HG02885 (cell line): ENCODE data around the gene FRAT1.
"Not testable (repeated sequence)": the region's sequence is repeated elsewhere in the genome, so short reads cannot be mapped to it uniquely, and the experiment has no call there.

ENCODE experiments used
- ATAC-seq: cut with Tn5 transposase; IDR thresholded peaks from one replicate; pipeline ENCODE4 v1.9.1; 2021; ENCODE audit warnings: mild to moderate bottlenecking; ENCODE audit not compliant: unreplicated experiment, poor library complexity

The FRAT1 gene, protein sequence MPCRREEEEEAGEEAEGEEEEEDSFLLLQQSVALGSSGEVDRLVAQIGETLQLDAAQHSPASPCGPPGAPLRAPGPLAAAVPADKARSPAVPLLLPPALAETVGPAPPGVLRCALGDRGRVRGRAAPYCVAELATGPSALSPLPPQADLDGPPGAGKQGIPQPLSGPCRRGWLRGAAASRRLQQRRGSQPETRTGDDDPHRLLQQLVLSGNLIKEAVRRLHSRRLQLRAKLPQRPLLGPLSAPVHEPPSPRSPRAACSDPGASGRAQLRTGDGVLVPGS

GRCh38 chr10:97318772-97319651 is at the start of gene FRAT1:
Gene FRAT1 (plus strand): TSS chr10:97319271. CDS start chr10:97319454, 183 bp downstream.
- ATAC-seq = peak; percentile 79

GRCh38 chr10:97270523-97271154 is 48.4 kb upstream of the FRAT1 start:
- ATAC-seq = no peak

GRCh38 chr10:97273700-97274099 is 45.4 kb upstream of the FRAT1 start:
- ATAC-seq = no peak

GRCh38 chr10:97274828-97275227 is 44.2 kb upstream of the FRAT1 start:
- ATAC-seq = no peak

DNA sequence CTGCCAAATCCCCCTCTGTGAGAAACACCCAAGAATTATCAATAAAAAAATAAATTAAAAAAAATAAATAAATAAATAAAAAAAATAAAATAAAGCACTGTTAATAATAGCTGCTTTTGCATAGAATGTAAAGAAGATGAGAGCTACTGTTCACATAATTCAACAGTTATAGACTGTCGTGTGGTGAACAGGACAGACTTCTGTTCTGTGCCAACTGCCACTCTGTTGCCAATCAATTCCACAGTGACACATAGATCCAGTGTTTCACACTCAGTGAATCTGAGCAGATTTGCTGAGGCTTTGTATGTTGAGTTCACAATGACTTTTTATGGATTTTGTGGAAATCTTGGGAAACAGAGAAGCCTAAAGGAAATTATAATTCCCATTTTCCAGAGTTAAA is 41.5 kb upstream of the FRAT1 start:
- ATAC-seq = no peak

GRCh38 chr10:97278491-97278989 is 40.5 kb upstream of the FRAT1 start:
- ATAC-seq = no peak

GRCh38 chr10:97279121-97279815 is 39.8 kb upstream of the FRAT1 start:
- ATAC-seq = no peak

- no peak for ATAC-seq
These were observed 38.3 kb upstream of the FRAT1 start for GRCh38 chr10:97280783-97281182.

- not testable (repeated sequence) for ATAC-seq
These were observed 29.0 kb upstream of the FRAT1 start for GRCh38 chr10:97290076-97290475.

DNA sequence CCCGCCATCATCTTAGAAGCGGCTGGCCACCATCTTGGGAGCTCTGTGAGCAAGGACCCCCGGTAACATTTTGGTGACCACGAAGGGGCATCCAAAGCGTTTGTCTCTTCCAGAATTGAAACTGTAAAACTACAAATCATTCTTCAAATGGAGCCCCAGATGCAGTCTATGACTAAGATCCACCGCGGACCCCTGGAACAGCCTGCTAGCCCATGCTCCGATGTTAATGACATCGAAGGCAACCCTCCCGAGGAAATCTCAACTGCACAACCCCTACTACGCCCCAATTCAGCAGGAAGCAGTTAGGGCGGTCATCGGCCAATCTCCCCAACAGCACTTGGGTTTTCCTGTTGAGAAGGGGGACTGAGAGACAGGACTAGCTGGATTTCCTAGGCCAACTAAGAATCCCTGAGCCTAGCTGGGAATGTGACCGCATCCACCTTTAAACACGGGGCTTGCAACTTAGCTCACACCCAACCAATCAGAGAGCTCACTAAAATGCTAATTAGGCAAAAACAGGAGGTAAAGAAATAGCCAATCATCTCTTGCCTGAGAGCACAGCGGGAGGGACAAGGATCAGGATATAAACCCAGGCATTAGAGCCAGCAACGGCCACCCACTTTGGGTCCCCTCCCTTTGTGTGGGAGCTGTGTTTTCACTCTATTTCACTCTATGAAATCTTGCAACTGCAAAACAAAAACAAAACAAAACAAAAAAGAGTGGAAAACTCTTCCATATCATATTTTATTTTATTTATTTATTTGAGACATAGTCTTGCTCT is 28.3 kb upstream of the FRAT1 start:
- ATAC-seq = not testable (repeated sequence)

DNA sequence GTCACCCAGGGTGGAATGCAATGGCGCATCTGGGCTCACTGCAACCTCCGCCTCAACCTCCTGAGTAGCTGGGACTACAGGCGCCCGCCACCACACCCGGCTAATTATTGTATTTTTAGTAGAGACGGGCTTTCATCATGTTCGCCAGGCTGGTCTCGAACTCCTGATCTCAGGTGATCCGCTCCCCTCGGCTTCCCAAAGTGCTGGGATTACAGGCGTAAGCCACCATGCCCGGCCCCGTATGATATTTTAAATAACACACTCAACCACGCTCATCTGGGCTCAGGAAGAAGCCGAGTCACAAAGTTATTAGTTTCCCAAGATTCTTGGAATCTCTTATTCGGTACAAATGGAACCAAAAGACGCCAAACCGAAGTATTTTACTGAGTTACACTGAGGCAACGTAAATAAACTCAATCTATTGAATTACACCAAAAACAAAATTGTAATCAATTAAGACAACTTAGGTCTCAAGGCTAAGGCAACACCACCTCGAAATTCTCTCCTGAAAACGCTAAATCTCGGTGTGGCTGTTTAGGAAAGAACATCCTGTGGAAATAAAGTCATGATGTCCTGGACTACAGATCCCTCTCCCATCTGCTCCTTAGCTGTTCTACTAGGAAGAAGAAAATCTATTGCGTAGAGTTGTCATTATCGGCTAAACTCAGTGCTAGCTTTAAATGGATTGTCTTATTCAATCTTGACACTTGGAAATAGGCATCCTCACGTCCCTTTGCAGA is 27.5 kb upstream of the FRAT1 start:
- no peak for ATAC-seq

DNA sequence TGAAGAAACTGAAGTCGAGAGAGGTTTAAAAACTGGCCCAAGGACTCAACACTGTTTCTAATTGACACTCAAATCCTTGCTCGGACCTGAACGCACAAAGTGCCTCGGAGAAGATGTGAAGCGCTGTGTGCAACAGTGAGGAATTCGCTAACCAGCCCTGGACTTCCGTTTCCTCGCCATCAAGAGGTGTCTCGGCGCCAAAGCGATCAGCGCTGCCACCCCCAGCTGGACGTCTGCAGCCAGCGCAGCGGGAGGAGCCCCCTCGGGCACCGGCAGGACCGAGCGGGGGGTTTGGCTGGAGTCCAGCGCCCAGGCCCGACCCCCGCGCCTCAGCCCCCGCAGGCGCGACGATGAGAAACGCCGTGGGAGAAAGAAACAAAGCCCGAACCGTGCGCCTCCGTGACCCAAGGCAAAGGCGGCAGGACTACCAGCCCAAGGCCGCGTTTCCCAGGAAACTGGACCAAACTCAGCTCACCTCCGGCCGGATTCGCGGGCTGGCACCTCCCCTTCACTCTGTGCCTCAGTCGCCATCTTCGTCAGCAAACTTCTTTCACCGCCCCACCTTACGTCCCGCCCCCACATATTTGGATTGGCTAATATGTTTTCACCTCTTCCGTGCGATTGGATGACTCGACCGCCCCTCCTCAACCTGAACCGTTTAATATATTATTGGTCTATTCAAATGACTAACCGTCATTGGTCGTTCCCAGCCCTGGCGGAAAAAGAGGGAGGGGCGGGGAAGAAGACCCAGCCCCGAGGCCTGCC is 26.8 kb upstream of the FRAT1 start, which contains the start of gene ARHGAP19:
TSS of gene ARHGAP19 (minus strand) at position 541 of the 765 bp plus-strand sequence. CDS start at position 531, 10 bp downstream.
- ATAC-seq = peak; percentile 96

- ATAC-seq = no peak
These were observed 26.2 kb upstream of the FRAT1 start for GRCh38 chr10:97292862-97293198.

- ATAC-seq = no peak
These were observed 21.4 kb upstream of the FRAT1 start for GRCh38 chr10:97297556-97298222.

DNA sequence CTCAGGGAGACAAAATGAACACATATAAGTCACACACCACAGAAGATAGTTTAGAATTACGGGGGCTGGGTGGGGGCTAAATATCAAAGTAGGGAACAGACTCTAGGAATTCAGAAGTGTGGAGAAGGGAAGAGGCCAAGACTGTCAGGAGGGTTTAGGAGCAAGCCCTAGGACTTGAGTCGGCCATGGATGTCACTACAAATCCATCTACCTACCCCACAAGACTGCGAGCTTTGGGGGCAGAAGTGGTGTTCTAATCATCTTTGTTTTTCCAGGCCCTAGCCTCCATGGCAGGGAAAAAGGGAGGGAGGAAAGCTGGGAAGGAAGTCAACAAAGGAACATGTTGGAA is 20.9 kb upstream of the FRAT1 start:
- no peak for ATAC-seq

DNA sequence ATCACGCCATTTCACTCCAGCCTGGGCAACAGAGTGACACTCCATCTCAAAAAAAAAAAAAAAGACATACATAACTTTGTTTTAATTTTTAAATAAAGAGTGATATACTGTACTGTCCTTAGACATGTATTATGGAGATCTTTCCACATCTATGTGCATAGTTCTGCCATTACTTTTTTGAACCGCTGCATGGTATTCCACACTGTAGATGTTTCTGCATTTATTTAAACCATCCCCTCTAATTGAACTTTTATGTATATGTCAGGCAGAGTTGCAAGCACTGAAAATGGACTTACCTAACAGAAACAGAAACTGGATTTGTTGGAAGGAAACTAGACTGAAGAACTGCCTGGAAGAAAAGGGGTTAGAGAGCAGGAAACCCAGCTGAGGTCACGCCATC is 18.1 kb upstream of the FRAT1 start:
- ATAC-seq = no peak

DNA sequence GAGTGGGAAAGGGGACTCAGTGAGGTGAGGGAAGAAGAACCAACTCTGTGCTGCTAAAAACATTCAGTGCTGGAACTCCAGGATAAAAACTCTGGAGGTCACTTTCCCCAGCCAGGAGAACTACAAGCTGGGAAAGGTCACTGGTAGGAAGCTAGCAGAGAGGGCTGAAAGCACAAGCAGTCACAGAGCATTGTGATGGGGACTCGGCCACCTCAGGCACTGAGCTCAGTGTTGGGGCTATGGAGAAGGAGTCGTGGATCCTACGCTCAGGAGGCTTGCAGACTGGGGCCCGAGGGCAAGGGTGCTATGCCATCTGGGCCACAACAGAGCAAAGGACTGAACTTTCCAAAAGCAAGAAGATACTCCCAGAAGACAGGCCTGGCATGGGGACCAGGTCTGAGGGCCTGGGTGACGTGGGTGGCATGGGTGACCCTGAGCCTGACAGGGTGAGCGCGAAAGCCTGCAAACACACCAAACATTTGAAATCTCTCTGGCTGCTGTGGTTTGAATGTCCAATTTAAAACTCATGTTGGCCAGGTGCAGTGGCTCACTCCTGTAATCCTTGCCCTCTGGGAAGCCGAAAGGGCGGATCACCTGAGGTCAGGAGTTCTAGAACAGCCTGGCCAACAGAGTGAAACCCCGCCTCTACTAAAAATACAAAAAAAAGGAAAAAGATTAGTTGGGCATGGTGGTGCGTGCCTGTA is 16.8 kb upstream of the FRAT1 start:
- no peak for ATAC-seq
